Measurements from ENCODE around the gene HOXC5. TPM values are rescaled to one million over a fixed set of nuclear protein-coding genes. Genes with fewer than 3 reads are reported as not detected.

Gene HOXC5
- polyA plus RNA-seq, 3 donors: not detected

- Mint-ChIP-seq H3K27me3 (ENCODE audit: low read depth in 3 of 3) (peaks cover 95 to 100% (median 99%) of the 10 kb centered on the region in 3 donors), H3K36me3 (peaks cover 0 to 7% of the 10 kb centered on the region in 2 donors), H3K4me3 (peak overlapping the region in 1 of 2 donors; percentile 83), H3K4me1 (peaks cover 20% of the 10 kb centered on the region), H3K9me3 (peaks cover 0 to 31% (median 13%) of the 10 kb centered on the region in 7 donors), H3K27ac (peak overlapping the region in 1 of 7 donors; percentile 59)
- Histone ChIP-seq H3K4me2 (replicated peaks; ENCODE audit: extremely low read depth, low read length, poor library complexity, severe bottlenecking) (no peak overlapping the region), H3K4me3 (replicated peaks in 1 of 3; ENCODE audit: low read depth in 2 of 3, low read length in 3 of 3) (no peak overlapping the region), H2AFZ (ENCODE audit: insufficient read depth, low read depth, low read length, poor library complexity, severe bottlenecking) (no peak overlapping the region), H3K79me2 (ENCODE audit: insufficient read depth, low read length) (no peaks in the 10 kb centered on the region), H3K9me3 (replicated peaks in 1 of 2; ENCODE audit: control insufficient read depth in 1 of 2, insufficient read depth in 1 of 2, low read length in 2 of 2) (peaks cover 10 to 36% of the 10 kb centered on the region in 2 donors), H4K20me1 (ENCODE audit: insufficient read depth, low read length) (no peaks in the 10 kb centered on the region), H3K36me3 (replicated peaks in 1 of 2; ENCODE audit: control insufficient read depth in 1 of 2, insufficient read depth in 2 of 2, low read length in 2 of 2) (no peaks in the 10 kb centered on the region), H3K4me1 (ENCODE audit: control insufficient read depth in 1 of 2, insufficient read depth in 2 of 2, low read length in 2 of 2) (peaks cover 14 to 16% of the 10 kb centered on the region in 2 donors), H3K27ac (ENCODE audit: low read depth in 1 of 2, low read length in 2 of 2) (no peak overlapping the region), H3K27me3 (ENCODE audit: control insufficient read depth in 2 of 2, insufficient read depth in 2 of 2, low read length in 2 of 2) (peaks cover 95 to 100% of the 10 kb centered on the region in 2 donors), H3K9ac (ENCODE audit: insufficient read depth, low read length, poor library complexity, severe bottlenecking) (no peak overlapping the region)
- TF ChIP-seq, protein P1, sequence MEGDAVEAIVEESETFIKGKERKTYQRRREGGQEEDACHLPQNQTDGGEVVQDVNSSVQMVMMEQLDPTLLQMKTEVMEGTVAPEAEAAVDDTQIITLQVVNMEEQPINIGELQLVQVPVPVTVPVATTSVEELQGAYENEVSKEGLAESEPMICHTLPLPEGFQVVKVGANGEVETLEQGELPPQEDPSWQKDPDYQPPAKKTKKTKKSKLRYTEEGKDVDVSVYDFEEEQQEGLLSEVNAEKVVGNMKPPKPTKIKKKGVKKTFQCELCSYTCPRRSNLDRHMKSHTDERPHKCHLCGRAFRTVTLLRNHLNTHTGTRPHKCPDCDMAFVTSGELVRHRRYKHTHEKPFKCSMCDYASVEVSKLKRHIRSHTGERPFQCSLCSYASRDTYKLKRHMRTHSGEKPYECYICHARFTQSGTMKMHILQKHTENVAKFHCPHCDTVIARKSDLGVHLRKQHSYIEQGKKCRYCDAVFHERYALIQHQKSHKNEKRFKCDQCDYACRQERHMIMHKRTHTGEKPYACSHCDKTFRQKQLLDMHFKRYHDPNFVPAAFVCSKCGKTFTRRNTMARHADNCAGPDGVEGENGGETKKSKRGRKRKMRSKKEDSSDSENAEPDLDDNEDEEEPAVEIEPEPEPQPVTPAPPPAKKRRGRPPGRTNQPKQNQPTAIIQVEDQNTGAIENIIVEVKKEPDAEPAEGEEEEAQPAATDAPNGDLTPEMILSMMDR (IDR thresholded peaks at IDR 0.05): no peak
- no peak for DNase-seq
- WGBS (ENCODE audit: insufficient coverage): 38% methylated on average over 4 of the region's 10 CpGs
- intact Hi-C loops (cut with micrococcal nuclease): no loop called here
Observed at GRCh38 chr12:54019924-54020590, 12.8 kb upstream of the HOXC5 start.

DNA sequence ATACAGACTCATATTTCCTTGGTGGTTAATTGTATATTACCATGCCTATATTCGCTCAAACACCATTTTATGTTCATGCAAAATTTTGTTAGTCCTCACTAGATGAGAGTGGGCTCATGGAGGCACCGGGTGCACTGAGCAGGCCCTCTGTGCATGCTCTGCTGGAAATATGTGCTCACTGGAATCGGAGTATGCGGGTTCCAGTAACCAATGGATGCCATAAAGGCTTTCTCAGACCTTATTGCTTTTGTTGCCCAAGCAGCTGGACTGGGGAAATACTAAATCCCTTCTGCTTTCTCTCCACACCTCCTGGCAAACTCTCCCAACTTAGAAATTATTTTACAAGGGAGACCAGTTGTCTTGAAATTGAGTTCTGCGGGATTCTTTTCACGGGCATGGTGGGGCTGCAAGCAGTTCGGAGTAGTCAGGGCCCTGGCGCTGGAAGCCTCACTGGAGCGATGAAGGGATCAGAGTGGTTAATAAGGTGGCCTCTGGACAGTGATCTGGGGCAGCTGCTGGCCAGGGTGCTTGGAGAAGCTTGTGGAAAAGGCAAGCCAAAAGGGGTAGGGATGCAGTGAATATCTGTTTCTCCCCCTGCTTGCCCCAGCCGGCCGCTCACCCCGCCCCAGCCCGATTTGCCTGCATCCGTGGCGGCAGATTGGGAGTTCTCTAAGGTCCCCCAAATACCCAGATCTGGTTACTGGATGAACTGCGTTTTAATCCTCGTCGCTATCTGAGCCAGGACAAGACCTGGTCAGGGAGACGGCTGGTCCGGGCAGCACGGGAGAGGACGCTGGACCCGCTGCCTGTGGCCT lies 12.1 kb upstream of the HOXC5 start:
- Histone ChIP-seq H3K4me1 (ENCODE audit: control insufficient read depth in 1 of 2, insufficient read depth in 2 of 2, low read length in 2 of 2) (peaks cover 14 to 16% of the 10 kb centered on the region in 2 donors), H2AFZ (ENCODE audit: insufficient read depth, low read depth, low read length, poor library complexity, severe bottlenecking) (no peak overlapping the region), H3K4me2 (replicated peaks; ENCODE audit: extremely low read depth, low read length, poor library complexity, severe bottlenecking) (no peak overlapping the region), H3K4me3 (replicated peaks in 1 of 3; ENCODE audit: low read depth in 2 of 3, low read length in 3 of 3) (no peak overlapping the region), H3K36me3 (replicated peaks in 1 of 2; ENCODE audit: control insufficient read depth in 1 of 2, insufficient read depth in 2 of 2, low read length in 2 of 2) (no peaks in the 10 kb centered on the region), H3K27ac (ENCODE audit: low read depth in 1 of 2, low read length in 2 of 2) (no peak overlapping the region), H3K27me3 (ENCODE audit: control insufficient read depth in 2 of 2, insufficient read depth in 2 of 2, low read length in 2 of 2) (peaks cover 95 to 100% of the 10 kb centered on the region in 2 donors), H3K79me2 (ENCODE audit: insufficient read depth, low read length) (no peaks in the 10 kb centered on the region), H3K9ac (ENCODE audit: insufficient read depth, low read length, poor library complexity, severe bottlenecking) (no peak overlapping the region), H3K9me3 (replicated peaks in 1 of 2; ENCODE audit: control insufficient read depth in 1 of 2, insufficient read depth in 1 of 2, low read length in 2 of 2) (peaks cover 10 to 33% of the 10 kb centered on the region in 2 donors), H4K20me1 (ENCODE audit: insufficient read depth, low read length) (no peaks in the 10 kb centered on the region)
- intact Hi-C loops (cut with micrococcal nuclease): no loop called here
- DNase-seq: no peak
- Mint-ChIP-seq H3K36me3 (peaks cover 0 to 7% of the 10 kb centered on the region in 2 donors), H3K27ac (no peak overlapping the region), H3K4me1 (peaks cover 20% of the 10 kb centered on the region), H3K4me3 (peak overlapping the region in 1 of 2 donors; percentile 69), H3K27me3 (ENCODE audit: low read depth in 3 of 3) (peaks cover 95 to 100% (median 98%) of the 10 kb centered on the region in 3 donors), H3K9me3 (peaks cover 0 to 27% (median 11%) of the 10 kb centered on the region in 7 donors)
- 63% methylated on average over 20 of the region's 23 CpGs for WGBS (ENCODE audit: insufficient coverage)
- TF ChIP-seq, protein P1 (IDR thresholded peaks at IDR 0.05): no peak

All from CD14-positive monocyte (primary cell).